ENCODE data around the gene RAB3A.

DNA sequence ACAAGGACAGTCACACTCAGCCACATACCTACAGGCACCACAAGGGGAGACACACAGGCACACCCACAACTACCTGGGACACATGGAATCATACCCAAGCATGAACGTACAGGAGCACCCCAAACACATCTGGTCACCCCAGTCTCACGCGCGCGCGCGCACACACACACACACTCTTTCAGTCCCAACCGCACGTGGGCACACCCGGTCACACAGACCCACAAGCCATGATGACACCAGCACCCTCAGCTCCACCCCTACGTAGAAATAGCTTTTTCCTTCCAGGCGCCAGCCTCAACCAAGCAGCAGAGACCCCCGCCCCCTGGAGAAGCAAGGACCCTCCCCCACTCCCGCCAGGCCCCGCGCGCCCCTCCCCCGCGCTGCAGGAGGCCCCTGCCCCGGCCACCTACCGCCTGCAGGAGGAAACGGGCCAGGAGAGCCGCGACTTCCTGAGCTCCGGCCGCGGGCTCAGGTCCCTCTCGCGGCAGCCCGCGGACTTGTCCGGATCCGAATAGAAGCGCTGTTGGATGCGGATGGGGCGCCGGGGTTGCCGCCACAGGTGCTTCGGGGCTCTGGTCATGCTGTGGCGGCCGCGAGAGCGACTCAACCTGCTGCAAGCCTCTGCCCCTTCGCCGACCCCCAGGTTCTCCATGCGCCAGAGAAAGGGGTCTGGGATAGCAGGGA, 28.8 kb upstream of the RAB3A start:
- TF ChIP-seq, protein P1, sequence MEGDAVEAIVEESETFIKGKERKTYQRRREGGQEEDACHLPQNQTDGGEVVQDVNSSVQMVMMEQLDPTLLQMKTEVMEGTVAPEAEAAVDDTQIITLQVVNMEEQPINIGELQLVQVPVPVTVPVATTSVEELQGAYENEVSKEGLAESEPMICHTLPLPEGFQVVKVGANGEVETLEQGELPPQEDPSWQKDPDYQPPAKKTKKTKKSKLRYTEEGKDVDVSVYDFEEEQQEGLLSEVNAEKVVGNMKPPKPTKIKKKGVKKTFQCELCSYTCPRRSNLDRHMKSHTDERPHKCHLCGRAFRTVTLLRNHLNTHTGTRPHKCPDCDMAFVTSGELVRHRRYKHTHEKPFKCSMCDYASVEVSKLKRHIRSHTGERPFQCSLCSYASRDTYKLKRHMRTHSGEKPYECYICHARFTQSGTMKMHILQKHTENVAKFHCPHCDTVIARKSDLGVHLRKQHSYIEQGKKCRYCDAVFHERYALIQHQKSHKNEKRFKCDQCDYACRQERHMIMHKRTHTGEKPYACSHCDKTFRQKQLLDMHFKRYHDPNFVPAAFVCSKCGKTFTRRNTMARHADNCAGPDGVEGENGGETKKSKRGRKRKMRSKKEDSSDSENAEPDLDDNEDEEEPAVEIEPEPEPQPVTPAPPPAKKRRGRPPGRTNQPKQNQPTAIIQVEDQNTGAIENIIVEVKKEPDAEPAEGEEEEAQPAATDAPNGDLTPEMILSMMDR (IDR thresholded peaks at IDR 0.05; ENCODE audit: low read depth, low read length) = no peak
- TF ChIP-seq POLR2A (IDR thresholded peaks at IDR 0.05; ENCODE audit: extremely low read depth, insufficient read length) = no peak
- TF ChIP-seq, protein P2, sequence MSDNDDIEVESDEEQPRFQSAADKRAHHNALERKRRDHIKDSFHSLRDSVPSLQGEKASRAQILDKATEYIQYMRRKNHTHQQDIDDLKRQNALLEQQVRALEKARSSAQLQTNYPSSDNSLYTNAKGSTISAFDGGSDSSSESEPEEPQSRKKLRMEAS (IDR thresholded peaks at IDR 0.05; ENCODE audit: low read depth, low read length) = no peak

Data from NB4 (cell line).